CD4-positive, alpha-beta T cell treated with Interleukin-17A for 4 hours (primary cell): Measurements from ENCODE around the gene EFNA1.
"Not testable (repeated sequence)": the region's sequence is repeated elsewhere in the genome, so short reads cannot be mapped to it uniquely, and the experiment has no call there.

Experiments
- DNase-seq: peaks from one replicate; pipeline ENCODE4 v3.0.0-alpha.2; 2020; ENCODE audit warnings: mixed read lengths

EFNA1 gene

GRCh38 chr1:155125511-155125945 is 2.1 kb upstream of the EFNA1 start:
- no peak for DNase-seq

DNA sequence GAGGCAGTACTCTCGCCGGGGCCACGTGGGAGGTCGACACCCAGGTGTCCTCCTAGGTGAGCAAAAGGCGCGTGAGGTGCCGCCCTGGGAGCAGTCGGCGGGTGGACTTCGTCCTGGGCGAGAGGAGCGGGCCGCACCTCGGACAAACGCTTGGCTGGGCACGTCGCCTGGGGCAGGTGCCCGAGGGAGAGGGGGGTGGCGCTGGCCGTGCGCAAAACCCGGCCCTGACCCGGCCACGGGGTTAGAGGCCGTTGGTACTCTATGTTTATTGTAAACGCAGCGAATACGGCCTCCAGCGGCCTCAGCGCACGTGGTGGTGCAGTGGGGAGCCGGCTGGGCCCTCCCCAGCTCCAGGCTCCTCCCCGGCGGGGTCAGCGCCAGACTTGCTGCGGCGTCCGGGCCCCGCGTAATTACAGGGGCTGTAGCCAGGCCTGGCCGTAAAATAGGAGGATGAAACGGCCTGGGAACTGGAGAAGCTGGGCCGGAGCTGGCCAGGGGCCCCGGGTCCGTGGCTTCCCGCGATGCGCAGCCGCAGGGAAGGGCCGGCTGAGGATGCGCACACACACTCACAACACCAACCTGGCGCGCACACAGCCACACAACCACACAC is 1.6 kb upstream of the EFNA1 start:
- DNase-seq = no peak

DNA sequence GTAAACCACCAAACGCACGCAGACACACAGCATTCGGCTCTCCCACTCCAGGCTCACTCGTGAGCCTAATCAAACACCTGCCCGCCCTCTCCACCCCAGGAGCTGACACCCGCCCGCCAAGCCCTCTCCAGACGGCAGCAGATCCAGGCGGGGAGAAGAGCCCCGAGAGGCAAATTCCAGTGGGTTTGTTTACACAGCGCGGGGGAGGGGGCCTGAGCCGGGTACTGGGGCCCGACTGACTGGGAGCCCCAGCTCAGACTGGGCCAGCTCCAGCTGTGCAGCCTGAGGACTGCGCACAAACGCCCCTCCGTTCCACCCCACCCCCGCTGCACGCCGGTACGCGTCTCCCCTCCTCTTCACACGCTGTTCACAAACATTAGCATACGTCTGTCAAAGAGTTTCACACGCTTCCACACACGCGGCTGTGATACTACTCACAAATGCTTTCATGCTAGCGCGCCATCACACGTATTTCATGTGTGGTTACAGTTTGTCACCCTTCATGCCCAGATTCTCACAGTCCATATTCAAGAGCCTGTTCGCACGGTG is 1.0 kb upstream of the EFNA1 start:
- peak; percentile 52 for DNase-seq

DNA sequence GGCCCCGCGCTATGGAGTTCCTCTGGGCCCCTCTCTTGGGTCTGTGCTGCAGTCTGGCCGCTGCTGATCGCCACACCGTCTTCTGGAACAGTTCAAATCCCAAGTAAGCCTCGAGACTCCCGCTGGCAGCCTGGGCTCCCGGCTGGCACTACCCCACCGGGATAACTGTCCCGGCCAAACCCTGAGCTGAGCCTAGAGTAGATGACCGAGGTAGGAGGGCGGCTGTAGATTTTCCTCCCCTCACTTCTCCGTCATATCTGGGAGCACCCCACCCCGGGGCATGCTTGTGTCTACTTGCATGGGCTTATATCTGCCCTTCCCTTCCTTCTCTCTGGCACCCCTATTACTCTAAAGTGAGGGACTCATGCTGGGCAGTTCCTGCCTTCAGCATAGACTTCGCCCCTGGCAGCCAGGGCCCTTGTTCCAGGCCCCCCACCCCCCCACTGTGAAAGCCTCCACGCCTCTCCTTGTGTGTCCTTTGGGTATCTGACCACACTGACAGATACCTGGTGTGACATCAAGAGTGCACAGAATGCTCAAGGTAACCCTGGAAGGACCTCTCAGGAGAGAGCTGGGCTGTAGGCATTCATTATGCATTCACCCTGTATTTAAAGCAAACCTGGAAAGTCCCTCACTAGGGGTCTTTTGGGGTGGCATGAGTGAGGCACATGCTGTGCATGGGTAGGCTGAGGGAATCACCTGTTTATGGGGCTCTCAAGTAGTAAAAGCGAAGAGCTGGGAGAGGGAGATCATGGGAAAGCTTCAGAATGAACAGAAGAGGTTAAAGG is 485 bp downstream of the EFNA1 start:
- no peak for DNase-seq

GRCh38 chr1:155128755-155129473 is 1.2 kb downstream of the EFNA1 start:
- peak; percentile 35 for DNase-seq

- no peak for DNase-seq
Observed at GRCh38 chr1:155130272-155131006, 2.8 kb downstream of the EFNA1 start.

DNA sequence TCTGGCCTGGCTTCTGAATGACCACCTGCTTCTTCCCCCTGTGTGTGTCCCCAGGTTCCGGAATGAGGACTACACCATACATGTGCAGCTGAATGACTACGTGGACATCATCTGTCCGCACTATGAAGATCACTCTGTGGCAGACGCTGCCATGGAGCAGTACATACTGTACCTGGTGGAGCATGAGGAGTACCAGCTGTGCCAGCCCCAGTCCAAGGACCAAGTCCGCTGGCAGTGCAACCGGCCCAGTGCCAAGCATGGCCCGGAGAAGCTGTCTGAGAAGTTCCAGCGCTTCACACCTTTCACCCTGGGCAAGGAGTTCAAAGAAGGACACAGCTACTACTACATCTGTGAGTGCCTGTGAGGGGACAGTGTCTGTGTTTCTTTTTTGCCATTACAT is 3.6 kb downstream of the EFNA1 start:
- DNase-seq = no peak

DNA sequence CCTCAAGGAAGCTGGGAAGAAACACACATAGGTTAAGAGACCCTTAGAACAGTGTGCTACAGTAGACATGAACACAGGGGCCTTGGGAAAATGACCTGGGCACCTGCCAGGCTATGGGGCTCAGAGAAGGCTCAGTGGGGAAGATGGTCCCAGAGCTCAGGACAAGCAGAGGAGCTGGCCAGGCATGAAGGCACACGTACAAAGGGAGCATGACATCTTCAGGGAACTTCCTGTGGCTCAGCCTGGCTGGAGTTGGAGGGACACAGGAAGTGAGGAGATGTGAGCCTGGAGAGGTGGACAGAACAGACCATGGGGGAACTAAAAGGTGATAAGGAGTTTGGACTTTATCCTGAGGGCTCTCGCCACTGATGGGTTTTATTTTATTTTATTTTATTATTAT is 4.2 kb downstream of the EFNA1 start:
- no peak for DNase-seq

GRCh38 chr1:155133799-155134281 is 6.2 kb downstream of the EFNA1 start:
- DNase-seq = no peak

GRCh38 chr1:155134322-155134721 is 6.6 kb downstream of the EFNA1 start:
- DNase-seq = no peak

- DNase-seq = peak; percentile 63
Observed at GRCh38 chr1:155134880-155135414, 7.3 kb downstream of the EFNA1 start.

- peak; percentile 95 for DNase-seq
Observed at GRCh38 chr1:155135415-155136028, 7.8 kb downstream of the EFNA1 start, which contains the start of gene SLC50A1. Gene SLC50A1, plus strand, starts transcription at chr1:155135852. Its CDS starts 60 bp downstream, at chr1:155135912.

- DNase-seq = peak; percentile 22
Observed at GRCh38 chr1:155136748-155137147, 9.1 kb downstream of the EFNA1 start.

- no peak for DNase-seq
Observed at GRCh38 chr1:155137154-155137949, 9.7 kb downstream of the EFNA1 start.

GRCh38 chr1:155139895-155140629 is 12.4 kb downstream of the EFNA1 start, which contains the start of gene DPM3:
Gene DPM3, minus strand, starts transcription at chr1:155140531. Its CDS starts 291 bp downstream, at chr1:155140240.
- peak; percentile 91 for DNase-seq

DNA sequence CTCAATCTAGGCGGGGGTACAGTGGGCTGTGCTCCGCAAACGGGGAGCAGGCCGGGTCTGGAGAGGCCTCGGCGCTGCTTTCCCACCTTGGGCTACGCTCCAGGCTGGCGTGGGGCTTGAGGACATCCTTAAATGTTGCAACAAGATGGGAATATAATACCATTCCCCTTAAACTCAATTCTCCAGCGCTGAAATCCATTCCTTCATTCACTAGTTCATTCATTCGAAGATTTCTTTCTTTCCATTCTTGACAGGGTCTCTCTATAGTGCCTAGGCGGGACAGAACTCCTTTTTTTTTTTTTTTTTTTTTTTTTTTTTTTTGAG is 12.9 kb downstream of the EFNA1 start:
- DNase-seq = no peak

- no peak for DNase-seq
Observed at GRCh38 chr1:155141749-155142148, 14.1 kb downstream of the EFNA1 start.

GRCh38 chr1:155145491-155145890 is 17.8 kb downstream of the EFNA1 start:
- no peak for DNase-seq

GRCh38 chr1:155155996-155156643 is 28.4 kb downstream of the EFNA1 start:
- DNase-seq = not testable (repeated sequence)

DNA sequence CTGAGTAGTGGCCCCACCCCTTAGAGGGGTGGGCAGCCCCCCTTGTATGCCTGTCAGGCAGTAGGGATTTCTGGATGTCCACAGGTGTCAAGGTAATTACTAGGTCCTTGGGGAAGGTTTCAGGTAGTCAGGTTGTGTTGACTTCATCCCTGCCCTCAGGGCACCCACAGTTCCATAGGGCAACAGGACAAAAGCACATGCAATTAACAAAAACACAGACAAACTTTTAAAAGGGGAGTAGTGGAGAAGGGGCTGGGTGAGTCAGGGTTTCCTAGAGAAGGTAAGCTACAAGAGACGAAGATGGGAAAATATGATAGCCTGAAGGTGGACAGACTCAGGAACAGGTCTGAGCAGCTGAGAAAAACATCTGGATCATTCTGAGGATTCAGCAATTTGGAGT is 31.3 kb downstream of the EFNA1 start:
- no peak for DNase-seq
